Omental fat pad (tissue), 4 donors: ENCODE results near the gene NKX3-2. TPM values are rescaled to one million over a fixed set of nuclear protein-coding genes. Genes with fewer than 3 reads are reported as not detected.

Source experiments
- ATAC-seq: fragments of 150-250 bp; one replicate; pipeline ENCODE4 v1.9.1; 2016; ENCODE audit warnings: mild to moderate bottlenecking, moderate library complexity; ENCODE audit not compliant: low FRiP score
- DNase-seq: peaks from one replicate; pipeline ENCODE4 v3.0.0-alpha.2; 2019; ENCODE audit warnings: low spot score
- total RNA-seq, 4 donors: library from RNA; depleted of rRNA; stranded (reverse); fragments of >200 nt; gene quantifications; one replicate each; pipeline ENCODE4 v1.1.0, GENCODE V29; 2016
- TF ChIP-seq, protein P1 (sequence below), 3 donors: fragments of 450-650 bp; IDR thresholded peaks; one replicate each; pipeline ENCODE4 v1.5.1; 2016 to 2017; ENCODE audit warnings: antibody characterized with exemption in 3 of 3, mild to moderate bottlenecking in 3 of 3, moderate library complexity in 2 of 3

Gene NKX3-2
- total RNA-seq, 4 donors from 2014 or later = 0.24 to 2.2 (median 1.2) TPM

DNA sequence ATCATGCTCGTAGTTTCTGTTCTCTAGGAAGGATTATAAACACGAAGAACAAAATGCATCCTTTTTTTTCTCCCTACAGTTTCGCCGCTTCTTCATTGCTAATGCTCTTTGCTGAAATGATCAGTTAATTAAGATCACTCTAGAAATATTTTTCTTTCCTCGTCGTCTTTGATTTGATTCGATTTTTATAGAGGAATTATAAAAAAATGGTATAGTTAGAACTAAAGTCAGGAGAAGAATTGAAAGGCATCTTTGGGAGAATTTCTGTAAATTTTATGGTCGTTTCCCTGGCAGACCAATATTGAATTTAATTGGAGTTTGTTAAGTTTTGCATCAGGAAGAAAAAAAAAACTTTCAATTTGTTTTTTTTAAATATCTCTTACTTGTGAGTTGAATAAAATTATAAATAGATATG lies 1.1 kb upstream of the NKX3-2 start:
- DNase-seq (no peak), ATAC-seq (no peak)
- TF ChIP-seq, protein P1, sequence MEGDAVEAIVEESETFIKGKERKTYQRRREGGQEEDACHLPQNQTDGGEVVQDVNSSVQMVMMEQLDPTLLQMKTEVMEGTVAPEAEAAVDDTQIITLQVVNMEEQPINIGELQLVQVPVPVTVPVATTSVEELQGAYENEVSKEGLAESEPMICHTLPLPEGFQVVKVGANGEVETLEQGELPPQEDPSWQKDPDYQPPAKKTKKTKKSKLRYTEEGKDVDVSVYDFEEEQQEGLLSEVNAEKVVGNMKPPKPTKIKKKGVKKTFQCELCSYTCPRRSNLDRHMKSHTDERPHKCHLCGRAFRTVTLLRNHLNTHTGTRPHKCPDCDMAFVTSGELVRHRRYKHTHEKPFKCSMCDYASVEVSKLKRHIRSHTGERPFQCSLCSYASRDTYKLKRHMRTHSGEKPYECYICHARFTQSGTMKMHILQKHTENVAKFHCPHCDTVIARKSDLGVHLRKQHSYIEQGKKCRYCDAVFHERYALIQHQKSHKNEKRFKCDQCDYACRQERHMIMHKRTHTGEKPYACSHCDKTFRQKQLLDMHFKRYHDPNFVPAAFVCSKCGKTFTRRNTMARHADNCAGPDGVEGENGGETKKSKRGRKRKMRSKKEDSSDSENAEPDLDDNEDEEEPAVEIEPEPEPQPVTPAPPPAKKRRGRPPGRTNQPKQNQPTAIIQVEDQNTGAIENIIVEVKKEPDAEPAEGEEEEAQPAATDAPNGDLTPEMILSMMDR (IDR thresholded peaks at IDR 0.05) = no peak

DNA sequence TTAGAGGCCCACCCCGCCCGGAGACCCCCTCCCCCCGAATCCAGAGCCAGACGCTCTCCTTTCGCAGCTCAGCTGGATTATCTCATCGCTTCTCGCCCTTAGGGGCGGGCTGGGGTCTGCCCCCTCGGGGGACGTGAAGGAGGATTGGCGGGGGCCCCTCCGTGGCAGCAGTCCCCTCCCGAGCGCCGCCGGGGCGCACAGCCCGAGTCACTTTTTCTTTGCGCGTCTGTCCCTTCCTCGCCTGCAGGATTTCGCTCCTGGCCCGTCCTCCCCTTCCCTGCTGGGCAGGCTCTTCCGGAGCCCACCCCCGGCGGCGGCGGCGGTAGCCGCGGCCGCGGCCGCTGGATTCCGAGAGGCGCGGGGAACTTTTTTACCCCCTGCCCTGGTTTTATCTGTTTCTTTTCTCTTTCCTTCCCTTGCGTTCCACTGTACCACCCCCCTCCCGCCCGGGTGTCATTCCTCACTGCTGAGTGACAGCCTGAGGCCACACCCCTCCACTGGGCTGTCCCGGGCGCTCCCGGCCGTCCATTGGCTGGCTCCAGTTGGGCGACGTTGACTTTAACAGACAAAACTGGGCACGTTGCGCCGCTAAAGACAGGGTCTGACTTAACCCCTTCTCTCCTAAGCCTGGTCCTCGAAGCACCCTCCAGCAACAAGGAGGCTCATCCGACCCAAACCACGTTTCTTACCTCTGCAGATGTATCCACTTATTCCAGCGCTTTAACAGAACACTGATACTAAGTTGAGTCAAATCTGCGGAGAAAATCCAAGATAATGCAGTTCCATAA lies 492 bp upstream of the NKX3-2 start:
- DNase-seq (peak; percentile 48), ATAC-seq (peak; percentile 69)
- TF ChIP-seq, protein P1 (IDR thresholded peaks at IDR 0.05) = no peak

DNA sequence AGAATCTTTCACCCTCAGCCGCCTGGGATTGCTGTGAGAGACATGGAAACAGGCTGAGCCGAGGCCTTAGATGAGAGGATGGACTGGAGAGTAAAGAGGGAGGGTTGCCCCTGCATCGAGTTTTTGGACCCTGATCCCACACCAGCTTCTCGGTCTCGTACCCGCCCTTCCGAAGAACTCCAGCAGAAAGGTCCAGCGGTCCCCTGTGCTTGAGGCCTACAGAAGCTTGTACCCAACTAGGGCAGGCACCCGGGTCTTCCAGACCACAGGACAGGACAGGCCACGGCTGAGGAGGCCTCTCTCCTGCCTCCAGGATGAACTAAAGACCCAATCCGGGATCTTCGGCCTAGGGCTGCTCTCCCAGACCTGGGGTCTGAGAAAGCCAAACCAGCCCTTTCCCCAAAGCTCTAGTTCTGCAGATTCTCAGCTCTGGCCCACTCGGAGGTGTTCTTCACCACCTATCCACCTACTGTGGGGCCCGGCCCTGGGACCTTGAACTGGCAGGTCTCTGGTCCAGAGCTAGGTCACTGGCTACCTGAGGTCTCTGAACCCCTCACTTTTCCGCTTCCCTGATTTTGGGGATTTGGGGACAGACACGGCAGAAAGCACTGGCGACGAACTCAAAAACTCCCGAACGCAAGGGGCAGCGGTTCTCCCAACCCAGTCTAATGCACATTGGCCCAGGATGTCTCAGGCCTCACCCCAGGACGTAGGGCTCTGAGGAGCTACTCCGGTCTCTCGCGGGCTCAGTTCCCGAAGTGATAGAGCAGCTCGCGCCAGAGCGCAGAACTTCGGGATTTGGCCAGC lies 1.1 kb downstream of the NKX3-2 start:
- TF ChIP-seq, protein P1 (IDR thresholded peaks at IDR 0.05) = no peak
- DNase-seq = no peak

DNA sequence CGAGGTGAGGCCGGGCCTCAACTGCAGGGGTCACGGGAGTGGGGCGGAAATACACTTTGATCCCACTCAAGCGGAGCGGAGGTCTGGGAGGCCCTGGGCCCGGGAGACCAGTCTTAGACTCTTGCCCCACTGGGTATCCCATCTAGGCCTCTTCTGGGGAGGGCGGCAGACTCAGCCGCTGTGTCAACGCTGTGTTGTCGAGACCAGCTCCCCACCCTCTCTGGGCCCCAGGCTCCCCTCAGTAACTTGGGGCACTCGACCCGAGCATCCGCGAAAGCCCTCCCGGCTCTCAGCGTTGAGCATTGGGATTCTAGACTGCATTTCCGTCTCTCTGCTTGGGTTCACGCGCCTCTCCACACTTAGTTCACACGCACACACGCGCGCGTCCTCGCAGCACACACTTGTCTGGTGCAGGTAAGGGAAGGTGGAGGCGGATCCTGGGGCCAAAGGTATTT lies 1.7 kb downstream of the NKX3-2 start:
- no peak for ATAC-seq
- no peak for DNase-seq
- TF ChIP-seq, protein P1 (IDR thresholded peaks at IDR 0.05) = no peak

More for the DNA sequence above, 1.1 kb downstream of the NKX3-2 start:
- ATAC-seq = no peak

DNA sequence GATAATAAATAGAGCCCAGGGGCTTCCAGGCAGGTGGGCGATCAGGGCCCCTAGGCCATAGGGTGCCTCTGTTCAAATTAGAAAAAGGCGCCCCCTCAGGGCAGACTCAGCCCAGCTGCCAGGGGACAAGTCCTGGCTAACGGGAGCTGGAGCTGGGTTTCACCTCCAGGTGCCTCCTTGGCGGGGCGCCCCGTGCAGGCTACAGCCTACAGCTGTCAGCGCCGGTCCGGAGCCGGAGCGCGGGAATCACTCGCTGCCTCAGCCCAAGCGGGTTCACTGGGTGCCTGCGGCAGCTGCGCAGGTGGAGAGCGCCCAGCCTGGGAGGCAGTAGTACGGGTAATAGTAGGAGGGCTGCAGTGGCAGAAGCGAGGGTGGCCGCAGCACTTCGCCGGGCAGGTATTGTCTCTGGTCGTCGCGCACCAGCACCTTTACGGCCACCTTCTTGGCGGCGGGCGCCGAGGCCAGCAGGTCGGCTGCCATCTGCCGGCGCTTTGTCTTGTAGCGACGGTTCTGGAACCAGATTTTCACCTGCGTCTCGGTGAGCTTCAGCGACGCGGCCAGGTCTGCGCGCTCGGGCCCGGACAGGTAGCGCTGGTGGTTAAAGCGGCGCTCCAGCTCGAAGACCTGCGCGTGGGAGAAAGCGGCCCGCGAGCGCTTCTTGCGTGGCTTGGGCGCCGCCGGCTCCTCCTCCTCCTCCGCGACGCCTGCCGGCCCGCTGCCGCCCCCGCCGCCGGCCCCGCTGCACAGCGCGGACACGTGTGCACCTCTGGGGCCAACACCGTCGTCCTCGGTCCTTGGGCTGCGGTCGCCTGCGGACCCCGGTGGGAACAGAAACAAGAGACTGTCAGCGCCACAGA lies 2.4 kb downstream of the NKX3-2 start:
- TF ChIP-seq, protein P1 (IDR thresholded peaks at IDR 0.05) = no peak
- DNase-seq (no peak), ATAC-seq (no peak)

DNA sequence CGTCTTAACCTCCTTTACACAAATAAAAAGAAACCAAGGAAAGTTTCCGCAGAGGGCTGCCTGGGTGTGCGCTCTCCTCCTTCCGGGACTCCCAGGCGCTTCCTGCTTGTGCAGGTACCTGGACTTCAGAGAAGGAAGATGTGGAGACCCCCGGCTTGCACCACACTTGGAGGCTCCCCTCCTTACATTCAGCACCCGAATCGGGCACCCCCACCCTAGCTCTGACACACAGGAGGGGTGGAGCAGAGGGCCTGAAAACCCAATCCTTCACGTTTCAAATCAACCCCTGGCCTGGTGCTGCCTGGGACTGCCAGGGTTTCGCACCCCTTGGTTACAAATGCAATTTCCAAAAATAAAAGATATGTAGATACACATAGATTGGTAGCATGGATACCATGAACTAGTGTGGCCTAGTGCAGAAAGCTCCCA lies 3.1 kb downstream of the NKX3-2 start:
- ATAC-seq (no peak), DNase-seq (no peak)
- TF ChIP-seq, protein P1 (IDR thresholded peaks at IDR 0.05) = no peak
